Suprapubic skin (tissue), 4 donors: ENCODE data around the gene ARID5B. TPM values are rescaled to one million over a fixed set of nuclear protein-coding genes. Genes with fewer than 3 reads are reported as not detected.

Experiments
- DNase-seq, 2 donors: peaks; one replicate each; pipeline ENCODE4 v3.0.0-alpha.2; 2019; ENCODE audit warnings: low spot score in 2 of 2
- H3K27ac ChIP-seq: fragments of 200-600 bp; sonication (generic); one replicate; pipeline ENCODE4 v1.5.1; 2019
- H3K27me3 ChIP-seq: fragments of 200-600 bp; sonication (generic); one replicate; pipeline ENCODE4 v1.5.1; 2019
- H3K36me3 ChIP-seq: fragments of 200-600 bp; sonication (generic); one replicate; pipeline ENCODE4 v1.5.1; 2019
- H3K4me1 ChIP-seq: fragments of 200-600 bp; sonication (generic); one replicate; pipeline ENCODE4 v1.5.1; 2019
- H3K4me3 ChIP-seq: fragments of 200-600 bp; sonication (generic); one replicate; pipeline ENCODE4 v1.5.1; 2019; ENCODE audit warnings: mild to moderate bottlenecking
- H3K9me3 ChIP-seq: fragments of 200-600 bp; sonication (generic); one replicate; pipeline ENCODE4 v1.5.1; 2019
- EP300 ChIP-seq: sonication (generic); formaldehyde crosslinking; IDR thresholded peaks from one replicate; pipeline ENCODE4 v1.6.1; 2017; ENCODE audit warnings: antibody characterized with exemption
- POLR2A ChIP-seq, 2 donors: fragments of 450-650 bp; IDR thresholded peaks; one replicate each; pipeline ENCODE4 v1.6.1; 2017; ENCODE audit warnings: antibody characterized with exemption in 2 of 2, mild to moderate bottlenecking in 2 of 2, moderate library complexity in 2 of 2
- POLR2AphosphoS5 ChIP-seq, 3 donors: sonication (generic); formaldehyde crosslinking; IDR thresholded peaks; one replicate each; pipeline ENCODE4 v1.6.1; 2017; ENCODE audit warnings: antibody characterized with exemption in 3 of 3
- WGBS: methylation state at CpG from one replicate; pipeline ENCODE4 v1.1.5; 2018; 5-methylcytosine and 5-hydroxymethylcytosine counted together
- total RNA-seq, 4 donors: library from RNA; depleted of rRNA; stranded (reverse); fragments of >200 nt; gene quantifications; one replicate each; pipeline ENCODE4 v1.1.0, GENCODE V29; 2016
- TF ChIP-seq, protein P1 (sequence below), 2 donors: fragments of 200-600 bp in 1 of 2; fragments of 450-650 bp in 1 of 2; sonication (generic) in 1 of 2; IDR thresholded peaks; one replicate each; pipeline ENCODE4 v1.5.1; 2016 to 2019; ENCODE audit warnings: antibody characterized with exemption in 2 of 2, mild to moderate bottlenecking in 1 of 2, moderate library complexity in 1 of 2

Gene ARID5B
- total RNA-seq, 4 donors from 2014 or later: 45.4 to 75.2 (median 71.9) TPM

DNA sequence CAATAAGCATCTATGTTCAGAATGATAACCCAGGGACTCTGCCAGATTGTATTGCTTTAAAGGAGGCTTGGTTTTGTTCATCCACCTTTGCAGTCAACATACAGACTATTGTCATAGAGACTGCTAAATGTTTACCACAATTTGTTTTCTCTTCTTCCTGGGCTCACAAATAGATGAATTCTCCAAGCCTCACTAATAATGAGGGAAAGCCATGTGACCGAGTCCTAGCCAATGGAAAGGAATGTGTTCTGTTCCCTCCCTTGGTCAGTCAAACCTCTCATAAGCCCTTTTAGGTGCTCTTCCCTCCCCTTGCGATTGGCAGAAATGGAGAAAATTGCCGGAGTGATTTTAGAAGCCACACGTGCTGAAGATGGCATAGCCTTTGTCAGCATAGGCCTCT is 230.2 kb downstream of the ARID5B start:
- H3K9me3 ChIP-seq: no peaks in the 10 kb centered on the region
- no peaks in the 10 kb centered on the region for H3K4me1 ChIP-seq
- no peak overlapping the region for H3K27ac ChIP-seq
- H3K4me3 ChIP-seq: no peak overlapping the region
- TF ChIP-seq, protein P1, sequence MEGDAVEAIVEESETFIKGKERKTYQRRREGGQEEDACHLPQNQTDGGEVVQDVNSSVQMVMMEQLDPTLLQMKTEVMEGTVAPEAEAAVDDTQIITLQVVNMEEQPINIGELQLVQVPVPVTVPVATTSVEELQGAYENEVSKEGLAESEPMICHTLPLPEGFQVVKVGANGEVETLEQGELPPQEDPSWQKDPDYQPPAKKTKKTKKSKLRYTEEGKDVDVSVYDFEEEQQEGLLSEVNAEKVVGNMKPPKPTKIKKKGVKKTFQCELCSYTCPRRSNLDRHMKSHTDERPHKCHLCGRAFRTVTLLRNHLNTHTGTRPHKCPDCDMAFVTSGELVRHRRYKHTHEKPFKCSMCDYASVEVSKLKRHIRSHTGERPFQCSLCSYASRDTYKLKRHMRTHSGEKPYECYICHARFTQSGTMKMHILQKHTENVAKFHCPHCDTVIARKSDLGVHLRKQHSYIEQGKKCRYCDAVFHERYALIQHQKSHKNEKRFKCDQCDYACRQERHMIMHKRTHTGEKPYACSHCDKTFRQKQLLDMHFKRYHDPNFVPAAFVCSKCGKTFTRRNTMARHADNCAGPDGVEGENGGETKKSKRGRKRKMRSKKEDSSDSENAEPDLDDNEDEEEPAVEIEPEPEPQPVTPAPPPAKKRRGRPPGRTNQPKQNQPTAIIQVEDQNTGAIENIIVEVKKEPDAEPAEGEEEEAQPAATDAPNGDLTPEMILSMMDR (IDR thresholded peaks at IDR 0.05): no peak
- TF ChIP-seq POLR2A (IDR thresholded peaks at IDR 0.05) (no peak), EP300 (no peak), POLR2AphosphoS5 (IDR thresholded peaks at IDR 0.05) (no peak)
- 96% methylated on average over 4 of the region's 4 CpGs for WGBS
- no peaks in the 10 kb centered on the region for H3K36me3 ChIP-seq
- no peaks in the 10 kb centered on the region for H3K27me3 ChIP-seq
- DNase-seq: no peak

DNA sequence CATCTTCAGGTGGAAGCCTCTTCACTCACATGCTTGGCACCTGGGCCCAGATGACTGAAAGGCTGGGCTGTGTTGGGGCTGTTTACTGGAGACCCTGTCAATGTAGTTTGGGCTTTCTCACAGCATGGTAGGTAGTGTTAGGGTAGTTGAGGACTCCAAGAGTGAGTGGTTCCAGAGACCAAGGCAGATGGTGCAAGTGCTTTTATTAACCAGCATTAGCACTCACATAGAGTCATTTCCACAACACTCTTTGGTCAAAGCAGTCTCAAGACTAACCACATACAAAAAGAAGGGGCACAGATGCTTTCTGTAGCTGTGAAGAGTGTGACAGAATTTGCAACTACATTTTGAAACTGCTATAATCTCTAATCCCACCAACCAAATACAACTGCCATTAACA is 232.1 kb downstream of the ARID5B start:
- H3K4me3 ChIP-seq: no peak overlapping the region

DNA sequence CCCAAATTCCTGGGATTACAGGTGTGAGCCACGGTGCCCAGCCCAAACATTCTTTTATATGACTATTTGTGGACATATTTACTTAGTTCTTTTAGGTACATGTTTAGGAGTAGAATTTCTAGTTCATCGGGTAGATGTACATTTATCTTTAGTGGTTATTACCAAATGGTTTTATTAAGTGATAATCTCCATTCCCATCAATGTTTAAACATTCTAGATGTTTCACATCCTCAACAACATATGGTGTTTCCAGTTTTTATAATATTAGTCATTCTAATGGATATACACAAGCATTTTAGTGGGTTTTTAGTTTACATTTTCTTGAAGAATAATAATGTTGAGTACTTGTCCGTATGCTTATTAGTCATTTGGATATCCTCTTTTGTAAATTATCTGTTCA is 235.4 kb downstream of the ARID5B start:
- Histone ChIP-seq H3K4me1 (no peaks in the 10 kb centered on the region), H3K27me3 (no peaks in the 10 kb centered on the region), H3K36me3 (no peaks in the 10 kb centered on the region), H3K27ac (no peak overlapping the region), H3K9me3 (no peaks in the 10 kb centered on the region), H3K4me3 (no peak overlapping the region)
- 92% methylated on average over 3 of the region's 3 CpGs for WGBS
- DNase-seq: no peak
- no peak for TF ChIP-seq POLR2AphosphoS5 (IDR thresholded peaks at IDR 0.05)
- no peak for TF ChIP-seq EP300
- TF ChIP-seq POLR2A (IDR thresholded peaks at IDR 0.05): no peak
- TF ChIP-seq, protein P1 (IDR thresholded peaks at IDR 0.05): no peak

More for the DNA sequence above, 232.1 kb downstream of the ARID5B start:
- Histone ChIP-seq H3K4me1 (no peaks in the 10 kb centered on the region), H3K27ac (no peak overlapping the region), H3K9me3 (no peaks in the 10 kb centered on the region), H3K36me3 (no peaks in the 10 kb centered on the region), H3K27me3 (no peaks in the 10 kb centered on the region)
- no peak for DNase-seq
- TF ChIP-seq, protein P1 (IDR thresholded peaks at IDR 0.05): no peak
- TF ChIP-seq POLR2A (IDR thresholded peaks at IDR 0.05) (no peak), EP300 (no peak), POLR2AphosphoS5 (IDR thresholded peaks at IDR 0.05) (no peak)

Other genes starting within 250 kb of the ARID5B start
- gene CABCOCO1, start 238.8 kb upstream of the ARID5B start, total RNA-seq: not detected